OCI-LY1 (cell line): ENCODE data around the gene SUPT3H.

ENCODE experiments used
- H2AFZ ChIP-seq: fragments of 200-600 bp; sonication (generic), shearing (Covaris generic); 2 replicates; pipeline ENCODE4 v1.6.0; 2014; ENCODE audit warnings: antibody characterized with exemption, mild to moderate bottlenecking, low read length
- H3F3A ChIP-seq: fragments of 200-600 bp; sonication (generic), shearing (Covaris generic); 2 replicates; pipeline ENCODE4 v1.6.0; 2014; ENCODE audit warnings: mild to moderate bottlenecking, antibody characterized with exemption, low read length, moderate library complexity; ENCODE audit not compliant: insufficient read depth
- H3K27ac ChIP-seq: fragments of 200-600 bp; sonication (generic); 2 replicates; pipeline ENCODE4 v1.5.1; 2014; ENCODE audit warnings: low read length, mixed run types, mild to moderate bottlenecking, low read depth; ENCODE audit not compliant: poor library complexity, severe bottlenecking
- H3K27me3 ChIP-seq: fragments of 200-600 bp; sonication (generic); 2 replicates; pipeline ENCODE4 v1.6.0; 2014; ENCODE audit warnings: antibody characterized with exemption, mild to moderate bottlenecking, low read length, moderate library complexity; ENCODE audit not compliant: insufficient read depth
- H3K36me3 ChIP-seq: fragments of 200-600 bp; sonication (generic); 2 replicates; pipeline ENCODE4 v1.6.1; 2014; ENCODE audit warnings: mild to moderate bottlenecking, antibody characterized with exemption, low read length, moderate library complexity, mixed read lengths; ENCODE audit not compliant: insufficient read depth
- H3K4me1 ChIP-seq: fragments of 200-600 bp; sonication (generic); 2 replicates; pipeline ENCODE4 v1.5.1; 2014; ENCODE audit warnings: mild to moderate bottlenecking, low read length, moderate library complexity; ENCODE audit not compliant: insufficient read depth, severe bottlenecking
- H3K4me2 ChIP-seq: fragments of 200-600 bp; sonication (generic), shearing (Covaris generic); 2 replicates; pipeline ENCODE4 v1.6.1; 2014; ENCODE audit warnings: low read length
- H3K4me3 ChIP-seq: fragments of 200-600 bp; sonication (generic); 2 replicates; pipeline ENCODE4 v1.5.1; 2014; ENCODE audit warnings: low read length, low read depth, mild to moderate bottlenecking, mixed read lengths; ENCODE audit not compliant: poor library complexity, severe bottlenecking
- H3K79me2 ChIP-seq: fragments of 200-600 bp; shearing (Covaris generic); 2 replicates; pipeline ENCODE4 v1.6.1; 2016; ENCODE audit warnings: mixed run types, low read length, mixed read lengths; ENCODE audit not compliant: insufficient read depth
- H3K9ac ChIP-seq: fragments of 200-600 bp; sonication (generic), shearing (Covaris generic); 2 replicates; pipeline ENCODE4 v1.6.1; 2014; ENCODE audit warnings: mild to moderate bottlenecking, low read length, mixed read lengths
- H3K9me2 ChIP-seq: fragments of 200-600 bp; sonication (generic), shearing (Covaris generic); 2 replicates; pipeline ENCODE4 v1.6.1; 2014; ENCODE audit warnings: low read depth, mild to moderate bottlenecking, low read length, mixed read lengths
- H3K9me3 ChIP-seq: fragments of 200-600 bp; shearing (Covaris generic); 2 replicates; pipeline ENCODE4 v1.6.1; 2014; ENCODE audit warnings: low read length, mixed read lengths
- H4K20me1 ChIP-seq: fragments of 200-600 bp; sonication (generic), shearing (Covaris generic); 2 replicates; pipeline ENCODE4 v1.6.0; 2016; ENCODE audit warnings: mild to moderate bottlenecking, low read length; ENCODE audit not compliant: insufficient read depth
- EZH2 ChIP-seq: fragments of 200-600 bp; sonication (generic), shearing (Covaris generic); IDR thresholded peaks from 2 replicates; pipeline ENCODE4 v1.8.0; 2017; ENCODE audit warnings: borderline replicate concordance, mixed run types, mild to moderate bottlenecking, antibody characterized with exemption, low read length, moderate library complexity, mixed read lengths
- TF ChIP-seq, protein P1 (sequence below): fragments of 200-600 bp; sonication (generic), shearing (Covaris generic); IDR thresholded peaks from 2 replicates; pipeline ENCODE4 v1.5.1; 2017; ENCODE audit warnings: mild to moderate bottlenecking, antibody characterized with exemption, low read length, moderate library complexity, mixed read lengths

The SUPT3H gene

DNA sequence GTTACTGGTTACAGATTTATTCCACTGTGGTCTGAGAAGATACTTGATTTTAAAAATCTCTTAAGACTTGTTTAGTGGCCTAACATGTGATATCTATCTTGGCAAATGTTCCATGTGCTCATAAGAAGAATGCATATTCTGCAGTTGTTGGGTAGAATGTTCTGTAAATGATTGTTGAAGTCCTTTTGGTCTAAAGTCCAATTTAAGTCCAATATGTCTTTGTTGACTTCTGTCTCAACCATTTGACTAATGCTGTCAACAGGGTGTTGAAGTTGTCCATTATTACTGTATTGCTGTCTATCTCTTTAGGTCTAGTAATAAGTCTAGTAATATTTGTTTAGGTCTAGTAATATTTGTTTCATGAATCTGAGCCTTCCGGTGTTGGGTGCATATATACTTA is 437.4 kb downstream of the SUPT3H start:
- Histone ChIP-seq H3K4me1 (no peaks in the 10 kb centered on the region), H3K27me3 (no peaks in the 10 kb centered on the region), H3K4me3 (no peak overlapping the region), H3K79me2 (no peaks in the 10 kb centered on the region), H3K9me3 (no peaks in the 10 kb centered on the region), H3K36me3 (no peaks in the 10 kb centered on the region), H2AFZ (no peak overlapping the region), H3K4me2 (no peak overlapping the region), H4K20me1 (no peaks in the 10 kb centered on the region), H3F3A (no peaks in the 10 kb centered on the region), H3K9ac (no peak overlapping the region), H3K9me2 (no peaks in the 10 kb centered on the region), H3K27ac (no peak overlapping the region)
- TF ChIP-seq EZH2, result no peak
- TF ChIP-seq, protein P1, sequence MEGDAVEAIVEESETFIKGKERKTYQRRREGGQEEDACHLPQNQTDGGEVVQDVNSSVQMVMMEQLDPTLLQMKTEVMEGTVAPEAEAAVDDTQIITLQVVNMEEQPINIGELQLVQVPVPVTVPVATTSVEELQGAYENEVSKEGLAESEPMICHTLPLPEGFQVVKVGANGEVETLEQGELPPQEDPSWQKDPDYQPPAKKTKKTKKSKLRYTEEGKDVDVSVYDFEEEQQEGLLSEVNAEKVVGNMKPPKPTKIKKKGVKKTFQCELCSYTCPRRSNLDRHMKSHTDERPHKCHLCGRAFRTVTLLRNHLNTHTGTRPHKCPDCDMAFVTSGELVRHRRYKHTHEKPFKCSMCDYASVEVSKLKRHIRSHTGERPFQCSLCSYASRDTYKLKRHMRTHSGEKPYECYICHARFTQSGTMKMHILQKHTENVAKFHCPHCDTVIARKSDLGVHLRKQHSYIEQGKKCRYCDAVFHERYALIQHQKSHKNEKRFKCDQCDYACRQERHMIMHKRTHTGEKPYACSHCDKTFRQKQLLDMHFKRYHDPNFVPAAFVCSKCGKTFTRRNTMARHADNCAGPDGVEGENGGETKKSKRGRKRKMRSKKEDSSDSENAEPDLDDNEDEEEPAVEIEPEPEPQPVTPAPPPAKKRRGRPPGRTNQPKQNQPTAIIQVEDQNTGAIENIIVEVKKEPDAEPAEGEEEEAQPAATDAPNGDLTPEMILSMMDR, result no peak

GRCh38 chr6:44935693-44936300 is 441.9 kb downstream of the SUPT3H start:
- Histone ChIP-seq H3K79me2 (no peaks in the 10 kb centered on the region), H3K9me2 (no peaks in the 10 kb centered on the region), H3K9me3 (no peaks in the 10 kb centered on the region), H3K4me1 (no peaks in the 10 kb centered on the region), H2AFZ (no peak overlapping the region), H4K20me1 (no peaks in the 10 kb centered on the region), H3K36me3 (no peaks in the 10 kb centered on the region), H3K9ac (no peak overlapping the region), H3K4me3 (no peak overlapping the region), H3K27me3 (no peaks in the 10 kb centered on the region), H3F3A (no peaks in the 10 kb centered on the region), H3K27ac (no peak overlapping the region), H3K4me2 (no peak overlapping the region)
- TF ChIP-seq, protein P1, result no peak
- TF ChIP-seq EZH2, result no peak

DNA sequence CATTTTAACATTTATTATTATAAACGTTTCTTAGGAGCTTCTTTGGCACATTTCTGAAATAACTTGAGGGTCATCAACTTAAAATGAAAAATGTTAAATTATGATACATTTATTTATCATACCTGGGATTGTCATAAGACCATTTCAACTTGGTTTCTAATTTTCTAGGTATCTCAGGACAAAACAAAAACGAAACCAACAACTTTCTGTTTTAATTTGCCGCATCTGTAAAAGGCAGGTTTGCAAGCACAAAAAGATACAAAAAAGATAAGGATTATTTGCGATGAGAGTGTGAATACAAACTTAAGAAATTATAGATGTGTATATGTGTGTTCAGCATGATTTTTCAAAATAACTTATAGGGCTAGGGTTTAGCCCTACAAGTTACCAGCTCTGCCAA is 444.6 kb downstream of the SUPT3H start:
- no peak for TF ChIP-seq EZH2
- TF ChIP-seq, protein P1, result no peak
- H2AFZ ChIP-seq, result no peak overlapping the region
- no peaks in the 10 kb centered on the region for H3K27me3 ChIP-seq
- H3K4me3 ChIP-seq, result no peak overlapping the region
- no peak overlapping the region for H3K4me2 ChIP-seq
- H3K79me2 ChIP-seq, result no peaks in the 10 kb centered on the region
- no peaks in the 10 kb centered on the region for H3F3A ChIP-seq
- H4K20me1 ChIP-seq, result no peaks in the 10 kb centered on the region
- no peaks in the 10 kb centered on the region for H3K4me1 ChIP-seq
- H3K36me3 ChIP-seq, result no peaks in the 10 kb centered on the region
- no peaks in the 10 kb centered on the region for H3K9me3 ChIP-seq
- H3K27ac ChIP-seq, result no peak overlapping the region
- no peaks in the 10 kb centered on the region for H3K9me2 ChIP-seq
- no peak overlapping the region for H3K9ac ChIP-seq
